Activated T-cell treated with anti-CD3 and anti-CD28 coated beads, Interleukin-2, amount 50 U/mL, for 48 hours (primary cell): ENCODE data around the gene AMY2B.
"Not testable (repeated sequence)": the region's sequence is repeated elsewhere in the genome, so short reads cannot be mapped to it uniquely, and the experiment has no call there.

Experiments
- DNase-seq, 2 experiments: peaks; one replicate each; pipeline ENCODE4 v3.0.0-alpha.2; 2020

The AMY2B gene

DNA sequence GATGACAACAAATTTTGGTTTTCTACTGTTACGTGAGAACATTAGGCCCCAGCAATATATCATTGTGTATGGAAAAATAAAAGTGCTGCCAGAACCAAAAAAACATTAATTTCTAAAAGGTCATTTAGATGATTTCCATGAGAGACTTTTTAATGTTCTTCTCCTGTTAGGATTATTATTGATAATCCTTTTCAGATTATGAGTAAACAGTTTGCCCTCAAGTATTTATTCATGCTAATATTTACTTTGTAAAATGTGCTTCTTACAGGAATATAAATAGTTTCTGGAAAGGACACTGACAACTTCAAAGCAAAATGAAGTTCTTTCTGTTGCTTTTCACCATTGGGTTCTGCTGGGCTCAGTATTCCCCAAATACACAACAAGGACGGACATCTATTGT lies at the start of gene AMY2B:
Gene AMY2B (plus strand): TSS at position 301 of the 400 bp plus-strand sequence. CDS start 14 bp downstream, at position 315.
- not testable (repeated sequence) for DNase-seq

DNA sequence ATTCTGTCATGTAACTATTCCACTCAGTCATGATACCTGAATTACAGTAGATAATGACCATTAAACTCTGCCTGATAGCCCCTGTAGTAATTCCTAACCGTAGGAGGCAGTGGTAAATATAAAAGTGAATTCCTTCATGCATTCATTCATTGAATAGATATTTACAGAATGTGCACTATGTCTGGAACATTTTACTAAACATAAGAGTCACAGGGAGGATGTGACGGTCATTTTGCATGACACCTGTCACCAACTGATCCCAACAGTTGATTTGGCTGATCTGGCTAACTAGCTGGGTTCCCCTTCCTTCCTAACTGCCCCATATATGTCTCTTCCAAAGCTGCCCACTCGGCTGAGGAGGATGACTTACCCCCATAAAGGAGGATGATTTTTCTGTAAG lies 48.0 kb upstream of the AMY2B start:
- DNase-seq, result no peak

DNA sequence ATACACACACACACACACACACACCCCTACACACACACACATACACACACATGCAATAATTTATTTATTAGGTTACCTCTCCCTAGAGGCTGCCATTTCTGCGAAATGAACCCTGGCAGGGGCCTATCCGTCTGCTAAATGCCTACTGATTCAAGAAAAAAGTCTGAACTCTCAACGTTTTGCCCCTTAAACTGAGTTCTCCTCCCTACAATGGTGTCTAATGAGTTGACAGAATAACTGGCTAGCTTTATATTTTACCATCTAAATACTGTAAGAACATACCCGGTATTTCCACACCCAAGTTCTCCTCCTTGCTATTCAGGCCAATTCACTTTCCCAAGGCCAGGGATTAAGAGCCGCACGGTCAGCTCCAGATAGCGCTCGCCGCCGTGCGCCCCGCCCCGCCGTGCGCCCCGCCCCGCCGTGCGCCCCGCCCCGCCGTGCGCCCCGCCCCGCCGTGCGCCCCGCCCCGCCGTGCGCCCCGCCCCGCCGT lies 46.2 kb upstream of the AMY2B start:
- peak in 1 of 2 experiments; percentile 39 for DNase-seq

DNA sequence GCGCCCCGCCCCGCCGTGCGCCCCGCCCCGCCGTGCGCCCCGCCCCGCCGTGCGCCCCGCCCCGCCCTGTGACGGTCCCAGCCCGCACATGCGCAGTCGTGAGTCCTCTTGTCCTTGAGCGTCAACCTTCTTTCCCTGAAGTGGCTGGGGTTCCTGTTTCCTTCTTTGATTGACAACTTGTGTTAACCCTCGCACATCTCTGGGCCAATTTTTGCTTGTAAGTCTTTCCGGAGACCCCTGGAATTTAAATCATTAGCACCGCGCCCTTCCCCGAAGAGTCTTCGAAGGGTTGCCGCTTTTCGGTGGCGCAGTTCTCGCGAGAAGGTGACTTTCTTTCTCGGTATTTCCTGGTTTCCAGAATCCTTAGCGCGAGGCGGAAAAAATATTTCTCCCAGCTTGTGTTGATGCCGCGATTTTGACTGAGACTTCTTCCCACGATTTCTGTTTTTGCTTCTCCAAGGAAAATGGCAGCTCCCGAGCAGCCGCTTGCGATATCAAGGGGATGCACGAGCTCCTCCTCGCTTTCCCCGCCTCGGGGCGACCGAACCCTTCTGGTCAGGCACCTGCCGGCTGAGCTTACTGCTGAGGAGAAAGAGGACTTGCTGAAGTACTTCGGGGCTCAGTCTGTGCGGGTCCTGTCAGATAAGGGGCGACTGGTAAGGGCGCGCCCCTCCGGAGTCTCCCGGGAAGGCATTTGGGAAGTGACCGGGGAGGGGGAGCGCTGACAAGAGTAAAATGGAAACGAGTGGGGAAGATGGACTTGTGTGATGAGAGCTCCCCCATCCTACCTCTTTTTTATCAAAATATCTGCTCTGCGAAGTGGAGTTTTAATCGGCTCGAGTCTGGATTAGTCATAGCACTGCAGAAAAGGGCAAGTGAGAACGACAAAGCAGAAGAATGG lies 45.5 kb upstream of the AMY2B start, which contains the start of gene RNPC3:
Gene RNPC3 (plus strand): TSS at position 93 of the 901 bp plus-strand sequence. CDS start 372 bp downstream, at position 465.
- peak; percentile 87 for DNase-seq

DNA sequence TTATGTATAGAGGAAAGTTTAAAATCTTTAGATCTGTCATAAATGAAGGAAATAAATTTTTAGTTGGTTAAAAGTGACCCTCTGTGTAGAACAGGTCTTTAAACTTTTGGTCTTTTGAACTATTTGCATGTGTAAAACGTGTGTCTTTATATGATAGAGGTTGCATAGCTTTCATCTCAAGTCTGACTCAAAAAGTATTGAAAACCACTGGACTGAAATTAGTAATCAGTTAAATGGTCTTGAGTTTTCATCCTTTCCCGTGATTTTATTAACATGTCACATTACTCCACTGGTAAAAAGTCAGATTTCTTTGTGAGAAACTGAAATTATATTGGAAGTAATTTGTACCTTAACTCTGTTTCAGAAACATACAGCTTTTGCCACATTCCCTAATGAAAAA lies 44.1 kb upstream of the AMY2B start:
- no peak for DNase-seq

DNA sequence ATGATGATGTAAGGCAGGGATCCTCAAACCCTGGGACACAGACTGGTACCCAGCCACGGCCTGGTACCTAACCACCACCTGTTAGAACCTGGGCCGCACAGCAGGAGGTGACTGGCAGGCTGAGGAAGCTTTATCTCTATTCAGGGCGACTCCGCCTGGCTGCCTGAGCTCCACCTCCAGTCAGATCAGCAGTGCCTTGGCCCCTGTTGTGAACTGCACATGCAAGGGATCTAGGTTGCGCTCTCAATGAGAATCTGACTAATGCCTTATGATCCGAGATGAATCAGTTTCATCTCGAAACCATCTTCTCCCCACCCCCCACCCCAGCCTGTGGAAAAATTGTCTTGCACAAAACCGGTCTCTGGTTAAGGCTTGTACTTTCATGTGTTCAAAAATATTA lies 41.6 kb upstream of the AMY2B start:
- peak; percentile 68 to 78 for DNase-seq

DNA sequence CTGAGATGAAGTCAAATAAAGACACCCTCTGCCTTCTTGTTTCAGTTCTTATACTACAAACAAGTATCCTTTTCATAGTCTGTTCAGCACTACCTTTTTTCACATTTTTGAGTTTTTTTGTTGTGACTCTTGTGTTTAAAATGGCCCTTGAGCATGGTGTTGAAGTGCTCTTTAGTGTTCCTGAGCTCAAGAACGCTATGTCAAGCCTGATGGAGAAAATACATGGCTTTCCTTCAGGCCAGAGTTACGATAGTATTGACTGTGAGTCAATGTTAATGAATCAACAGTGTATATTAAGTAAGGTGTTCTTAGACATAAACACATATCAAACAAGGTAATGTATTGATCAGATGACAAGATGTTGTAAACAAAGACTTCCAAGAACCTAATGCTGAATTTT lies 33.2 kb upstream of the AMY2B start:
- DNase-seq, result no peak

DNA sequence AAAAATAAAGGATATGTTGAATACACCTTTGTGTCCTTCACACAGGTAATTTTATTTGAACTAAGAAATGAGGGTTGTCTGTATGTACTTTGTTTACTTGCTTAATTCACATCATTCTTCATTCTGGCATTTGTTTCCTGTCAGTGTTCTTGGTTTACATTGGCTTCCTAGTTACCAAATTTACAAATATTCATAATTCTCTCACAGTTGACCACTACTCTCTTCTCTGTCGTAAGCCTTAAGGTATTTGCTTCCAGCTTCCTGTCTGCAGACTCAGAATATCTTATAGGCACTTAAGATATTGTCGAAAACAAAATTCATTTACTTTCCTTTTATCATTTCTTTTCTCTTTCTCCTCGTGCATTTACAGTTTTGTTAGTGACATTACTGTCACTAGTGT lies 30.0 kb upstream of the AMY2B start:
- no peak for DNase-seq

DNA sequence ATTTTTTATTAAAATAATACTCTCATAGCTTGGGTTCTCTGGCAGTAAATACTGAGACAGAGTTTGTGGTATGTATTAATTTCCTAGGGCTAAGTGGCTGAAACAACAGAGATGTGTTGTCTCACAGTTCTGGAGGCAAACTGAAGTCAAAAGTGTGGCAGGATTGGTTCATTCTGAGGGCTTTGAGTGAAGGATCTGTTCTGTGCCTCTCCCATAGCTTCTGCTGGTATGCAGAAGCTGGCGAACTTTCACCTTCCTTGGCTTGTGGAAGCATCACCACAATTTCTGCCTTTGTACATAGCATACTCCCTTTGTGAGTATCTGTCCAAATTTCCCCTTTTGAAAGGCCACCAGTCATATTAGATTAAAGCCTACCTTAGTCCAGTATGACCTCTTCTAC lies 24.9 kb upstream of the AMY2B start:
- no peak for DNase-seq

DNA sequence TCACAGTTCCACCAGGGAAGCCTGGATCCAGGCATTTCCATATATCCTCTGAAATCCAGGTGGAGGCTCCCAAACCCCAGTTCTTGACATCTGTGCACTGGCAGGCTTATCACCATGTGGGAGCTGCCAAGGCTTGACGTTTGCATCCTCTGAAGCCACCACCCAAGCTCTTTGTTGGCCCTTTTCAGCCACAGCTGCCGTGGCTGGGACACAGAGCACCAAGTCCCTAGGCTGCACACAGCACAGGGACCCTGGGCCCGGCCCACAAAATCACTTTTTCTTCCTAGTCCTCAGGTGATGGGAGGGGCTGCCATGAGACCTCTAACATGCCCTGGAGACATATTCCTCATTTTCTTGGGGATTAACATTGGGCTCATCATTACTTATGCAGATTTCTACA lies 23.5 kb upstream of the AMY2B start:
- no peak for DNase-seq

DNA sequence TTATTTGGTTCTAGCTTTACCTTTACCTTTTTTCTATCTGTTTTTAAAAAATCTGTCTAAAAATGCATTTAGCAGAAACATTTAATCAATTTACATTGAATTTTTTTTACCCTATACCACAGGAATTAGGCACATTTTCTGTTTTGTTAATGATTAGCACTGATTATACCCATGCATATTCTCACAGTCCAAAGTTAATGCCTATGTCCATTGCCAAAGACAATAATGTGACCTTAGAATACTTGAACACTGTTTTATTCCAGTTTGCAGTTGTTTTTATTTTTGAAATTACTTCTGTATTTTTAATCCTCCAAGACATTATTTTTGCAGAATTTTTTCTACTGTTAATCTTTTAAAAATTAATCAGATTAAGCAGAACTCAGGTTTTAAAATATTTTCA lies 11.0 kb upstream of the AMY2B start:
- DNase-seq, result no peak

DNA sequence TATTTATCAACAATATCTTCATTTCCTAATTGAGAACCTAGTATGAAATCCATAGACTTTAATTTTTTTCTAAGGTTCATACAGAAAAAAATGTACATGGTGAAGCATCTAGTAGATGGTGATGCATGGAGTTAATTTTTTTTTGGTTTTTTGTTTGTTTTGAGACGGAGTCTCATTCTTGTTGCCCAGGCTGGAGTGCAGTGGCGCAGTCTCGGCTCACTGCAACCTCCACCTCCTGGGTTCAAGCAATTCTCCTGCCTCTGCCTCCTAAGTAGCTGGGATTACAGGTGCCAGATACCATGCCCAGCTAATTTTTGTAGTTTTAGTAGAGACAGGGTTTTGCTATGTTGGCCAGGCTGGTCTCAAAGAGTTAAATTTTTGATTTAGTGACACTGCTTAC lies 10.3 kb upstream of the AMY2B start:
- not testable (repeated sequence) for DNase-seq

DNA sequence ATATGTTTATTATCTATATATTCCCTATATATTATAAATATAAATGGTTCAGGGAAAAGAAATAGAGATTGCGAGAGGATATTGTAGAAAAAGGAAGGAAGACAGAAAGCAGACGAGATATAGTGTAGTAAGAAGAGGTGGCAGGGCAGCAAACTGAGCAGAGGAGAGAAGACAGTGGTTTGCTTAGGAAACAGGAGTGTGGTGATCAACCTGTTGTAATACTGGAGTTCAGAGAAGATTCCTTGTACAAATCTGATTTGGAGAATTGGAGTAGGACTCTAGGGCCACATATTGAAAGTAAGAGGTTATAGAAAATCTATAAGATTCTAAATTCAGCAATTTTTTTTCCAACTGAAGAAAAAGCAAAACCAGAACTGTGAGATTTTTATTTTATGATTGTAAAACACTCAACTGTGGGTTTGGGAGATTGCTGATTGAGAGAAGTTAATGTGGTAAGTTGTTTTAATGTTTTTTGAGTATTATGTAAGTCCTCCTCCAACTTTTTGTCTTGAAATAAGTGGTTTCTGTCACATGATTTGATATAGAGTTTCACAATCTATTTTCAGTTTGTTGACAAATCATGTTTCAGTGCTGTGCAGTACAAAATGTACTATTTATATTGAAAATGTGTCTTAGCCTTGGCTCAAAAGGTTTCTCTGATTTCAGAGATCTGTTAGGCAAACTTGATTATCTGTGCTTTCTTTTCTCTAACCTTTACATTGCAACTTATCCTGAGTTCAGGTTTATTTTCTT lies 9.6 kb upstream of the AMY2B start:
- no peak for DNase-seq

DNA sequence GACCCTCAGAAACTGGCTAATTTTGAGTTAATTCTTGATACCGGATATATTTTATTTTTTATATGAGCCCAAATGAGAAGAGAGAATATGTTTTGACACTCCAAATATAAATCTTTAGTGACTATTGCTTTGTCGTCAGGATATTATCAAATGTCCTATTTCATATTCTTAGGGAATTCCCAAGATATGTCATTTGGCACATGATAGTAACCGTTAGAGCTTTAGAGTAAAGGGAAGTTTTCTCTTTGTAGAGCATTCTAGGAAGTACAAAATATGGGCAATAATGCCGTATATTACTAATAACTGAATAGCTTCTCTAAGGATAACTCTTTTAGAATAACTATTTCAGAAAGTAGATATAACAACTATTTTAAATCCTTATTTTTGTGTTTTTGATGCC lies 8.3 kb upstream of the AMY2B start:
- DNase-seq, result no peak

DNA sequence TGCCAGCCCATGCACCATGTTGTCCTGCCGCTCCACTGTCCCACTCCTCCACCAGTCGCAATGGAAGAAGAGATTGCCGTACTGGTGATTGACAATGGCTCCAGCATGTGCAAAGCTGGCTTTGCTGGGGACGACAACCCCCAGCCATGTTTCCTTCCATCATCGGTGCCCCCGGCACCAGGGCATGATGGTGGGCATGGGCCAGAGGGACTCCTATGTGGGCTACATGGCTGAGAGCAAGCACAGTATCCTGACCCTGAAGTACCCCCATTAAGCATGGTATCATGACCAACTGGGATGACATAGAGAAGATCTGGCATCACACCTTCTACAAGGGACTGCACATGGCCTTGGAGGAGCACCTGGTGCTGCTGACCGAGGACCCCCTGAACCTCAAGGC lies 1.9 kb upstream of the AMY2B start:
- no peak for DNase-seq

DNA sequence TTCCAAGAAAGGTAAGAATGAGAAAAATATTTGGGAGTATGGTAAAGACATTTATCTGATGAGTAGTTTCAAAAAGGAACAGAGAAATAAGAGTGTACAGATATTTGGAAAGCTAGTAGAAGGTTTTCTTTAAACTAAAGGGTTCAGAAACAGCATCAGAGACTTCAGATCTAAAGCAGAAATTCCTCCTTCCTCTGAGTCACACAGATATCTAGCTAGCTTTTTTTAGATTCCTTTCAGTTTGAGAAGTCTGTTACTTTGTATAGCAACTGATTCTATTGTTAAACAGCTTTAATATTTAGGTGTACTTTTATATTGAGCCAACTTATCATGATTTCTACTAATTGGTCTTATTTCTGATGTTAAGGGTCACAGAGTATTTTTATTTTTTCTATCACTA lies 4.7 kb downstream of the AMY2B start:
- DNase-seq, result no peak

DNA sequence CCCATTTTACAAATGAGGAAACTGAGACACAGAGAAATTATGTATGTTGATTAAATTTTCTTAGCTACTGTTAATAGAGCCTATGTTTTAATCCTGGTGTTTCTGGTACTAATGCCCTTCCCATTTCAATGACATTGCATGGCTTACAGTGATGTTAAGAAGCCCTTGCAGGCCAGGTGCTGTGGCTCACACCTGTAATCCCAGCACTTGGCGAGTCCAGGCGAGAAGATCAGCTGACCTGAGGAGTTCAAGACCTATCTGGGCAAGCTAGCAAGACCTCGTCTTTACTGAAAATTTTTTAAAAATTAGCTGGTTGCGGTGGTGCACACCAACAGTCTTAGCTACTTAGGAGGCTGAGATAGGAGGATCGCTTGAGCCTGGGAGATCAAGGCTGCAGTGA lies 5.4 kb downstream of the AMY2B start:
- DNase-seq, result not testable (repeated sequence)

DNA sequence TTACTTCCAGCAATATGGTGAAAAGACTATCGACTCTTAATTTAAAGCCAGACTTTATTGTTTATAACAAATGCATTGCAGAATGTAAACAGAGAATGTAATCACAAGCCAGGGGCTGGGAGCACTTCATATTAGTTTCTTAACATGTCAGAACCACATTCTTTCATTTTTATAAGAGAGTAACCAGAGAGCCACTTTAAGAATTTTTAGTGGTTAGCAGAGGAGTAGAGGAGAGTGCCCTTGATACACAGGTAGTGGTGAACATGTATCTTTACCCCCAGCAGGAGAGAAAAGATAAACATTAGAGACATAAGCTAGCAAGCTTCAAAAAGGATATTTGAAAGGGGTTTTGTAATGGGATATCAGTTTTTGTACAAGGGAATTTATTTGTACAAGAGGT lies 11.1 kb downstream of the AMY2B start:
- no peak for DNase-seq

DNA sequence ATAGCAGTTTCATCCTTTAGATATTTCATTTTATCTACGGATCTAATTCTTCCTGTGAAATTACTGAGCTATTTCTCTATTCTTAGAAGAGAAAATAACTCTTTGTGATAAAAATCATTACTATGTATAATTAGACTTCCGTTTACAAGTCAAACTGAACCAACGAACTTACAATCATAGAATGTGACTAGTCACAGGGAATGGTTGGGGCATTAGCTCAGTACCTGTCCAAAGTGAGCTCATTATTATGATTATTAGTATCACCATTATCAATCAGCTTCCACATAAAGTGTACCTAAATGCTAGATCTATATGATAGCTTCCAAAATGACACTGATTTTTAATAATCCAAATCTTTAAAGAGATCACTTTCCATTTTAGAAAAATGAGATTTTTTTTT lies 12.5 kb downstream of the AMY2B start:
- no peak for DNase-seq

DNA sequence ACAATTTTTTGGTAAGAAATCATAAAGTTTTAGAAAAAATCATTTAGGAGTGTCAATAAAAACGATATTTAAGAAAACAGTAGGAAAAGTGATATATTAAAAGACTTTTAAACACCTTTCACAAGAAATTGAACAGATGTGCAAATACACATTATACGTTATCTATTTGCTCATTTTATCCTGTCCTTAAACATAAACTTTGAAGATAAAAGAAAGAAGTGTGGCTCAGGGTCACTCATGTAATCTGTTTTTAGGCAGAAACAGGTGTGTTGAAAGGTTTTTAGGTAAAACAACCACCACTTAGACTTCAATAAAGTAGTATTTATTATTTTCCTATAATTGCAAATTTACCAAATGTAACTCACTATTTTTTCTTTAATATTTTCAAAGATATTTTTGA lies 13.1 kb downstream of the AMY2B start:
- DNase-seq, result no peak

DNA sequence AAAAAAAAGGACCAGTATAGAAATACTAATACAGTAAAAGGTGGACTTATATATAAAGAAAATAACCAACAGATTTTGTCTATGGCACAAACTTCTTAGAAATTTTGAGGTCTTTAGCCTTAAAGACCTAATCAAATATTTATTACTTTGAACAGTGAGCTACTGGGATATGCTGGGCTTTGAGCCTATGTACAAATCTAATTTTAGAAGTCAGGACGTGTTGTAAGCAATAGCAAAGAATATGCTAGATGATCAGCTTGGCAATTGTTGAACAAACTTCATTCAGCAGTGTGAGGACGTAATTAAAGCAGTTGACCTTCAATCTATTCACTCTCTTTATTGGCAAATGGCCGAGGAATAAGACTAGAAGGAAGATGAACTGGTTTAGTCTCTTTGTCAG lies 31.4 kb downstream of the AMY2B start:
- DNase-seq, result not testable (repeated sequence)

DNA sequence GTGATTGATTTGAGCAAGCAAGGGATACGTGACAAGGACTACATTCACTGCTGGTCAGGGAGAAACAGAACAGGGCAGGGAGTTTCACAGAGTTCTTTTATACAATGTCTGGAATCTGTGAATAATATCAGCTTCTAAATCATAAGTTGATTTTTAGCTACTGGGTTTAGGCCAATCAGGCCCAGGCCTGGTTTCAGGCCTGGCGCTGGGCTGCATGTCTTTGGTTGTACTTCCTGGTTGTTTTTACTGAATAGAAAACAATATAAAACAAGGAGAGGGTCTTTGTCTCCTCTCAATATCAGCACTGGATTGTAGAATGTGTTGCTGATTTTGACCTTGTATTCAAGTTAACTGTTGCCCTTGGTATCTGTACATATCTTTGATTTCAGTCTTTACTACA lies 45.0 kb downstream of the AMY2B start:
- no peak for DNase-seq

DNA sequence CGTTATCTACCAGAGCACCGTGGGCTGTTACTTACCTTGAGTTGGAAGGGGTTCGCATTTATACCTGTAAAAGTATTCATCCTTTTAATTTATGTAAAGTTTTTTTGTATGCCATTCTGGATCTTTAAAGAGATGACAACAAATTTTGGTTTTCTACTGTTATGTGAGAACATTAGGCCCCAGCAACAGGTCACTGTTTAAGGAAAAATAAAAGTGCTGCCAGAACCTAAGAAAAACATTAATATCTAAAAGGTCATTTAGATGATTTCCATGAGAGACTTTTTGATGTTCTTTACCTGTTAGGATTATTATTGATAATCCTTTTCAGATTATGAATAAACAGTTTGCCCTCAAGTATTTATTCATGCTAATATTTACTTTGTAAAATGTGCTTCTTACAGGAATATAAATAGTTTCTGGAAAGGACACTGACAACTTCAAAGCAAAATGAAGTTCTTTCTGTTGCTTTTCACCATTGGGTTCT lies 45.6 kb downstream of the AMY2B start, which contains the start of gene AMY2A:
Gene AMY2A (plus strand): TSS at position 434 of the 484 bp plus-strand sequence. CDS start 14 bp downstream, at position 448.
- not testable (repeated sequence) for DNase-seq

DNA sequence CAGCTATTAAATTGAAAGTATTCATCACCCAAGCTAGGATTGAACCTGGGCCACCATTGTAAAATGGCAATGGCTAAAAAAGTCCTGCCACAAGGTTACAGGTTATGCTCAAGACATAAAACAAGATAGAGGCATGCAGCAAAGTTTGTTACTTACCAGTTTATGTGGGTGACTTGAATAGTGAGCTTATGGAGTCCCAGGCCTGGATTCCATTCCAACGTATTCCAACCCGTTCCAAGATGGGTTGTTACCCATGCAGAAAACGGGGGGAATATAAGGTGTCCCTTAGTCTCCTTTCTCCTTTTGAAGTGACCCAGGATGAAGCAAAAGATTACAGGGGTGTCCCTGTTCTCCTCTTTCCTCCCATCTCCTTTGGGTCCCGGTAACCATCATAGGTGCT lies 56.0 kb downstream of the AMY2B start:
- DNase-seq, result not testable (repeated sequence)
